IPS DF 4.7 (cell line): ENCODE measurements around the gene CCDC7.
"Not testable (repeated sequence)": the region's sequence is repeated elsewhere in the genome, so short reads cannot be mapped to it uniquely, and the experiment has no call there.

Source experiments
- DNase-seq: peaks from one replicate; pipeline ENCODE4 v3.0.0-alpha.2; 2013; ENCODE audit warnings: low spot score; ENCODE audit errors: extremely low read depth

The CCDC7 gene

DNA sequence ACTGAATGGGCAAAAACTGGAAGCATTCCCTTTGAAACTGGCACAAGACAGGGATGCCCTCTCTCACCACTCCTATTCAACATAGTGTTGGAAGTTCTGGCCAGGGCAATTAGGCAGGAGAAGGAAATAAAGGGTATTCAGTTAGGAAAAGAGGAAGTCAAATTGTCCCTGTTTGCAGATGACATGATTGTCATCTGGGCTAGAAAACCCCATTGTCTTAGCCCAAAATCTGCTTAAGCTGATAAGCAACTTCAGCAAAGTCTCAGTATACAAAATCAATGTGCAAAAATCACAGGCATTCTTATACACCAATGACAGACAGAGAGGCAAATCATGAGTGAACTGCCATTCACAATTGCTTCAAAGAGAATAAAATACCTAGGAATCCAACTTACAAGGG is 116.8 kb downstream of the CCDC7 start:
- DNase-seq: not testable (repeated sequence)

DNA sequence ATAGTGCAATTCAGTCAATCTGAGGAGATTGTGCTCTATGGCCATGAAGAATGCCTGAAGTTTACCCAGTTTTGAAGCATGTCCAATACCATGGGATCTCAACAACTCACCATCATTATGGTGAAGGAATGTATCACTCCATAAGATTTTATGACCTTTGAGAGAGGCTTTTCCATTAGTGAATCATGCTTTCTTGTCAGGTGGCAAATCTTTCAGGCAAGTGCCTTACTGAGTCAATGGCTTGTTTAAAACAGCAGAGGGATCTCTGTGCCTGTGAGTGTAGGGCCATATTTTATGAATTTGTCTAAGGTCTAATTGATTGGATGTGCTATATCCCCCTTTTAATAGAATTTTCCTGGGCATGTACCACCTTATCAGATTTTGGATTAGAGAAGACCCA is 131.5 kb downstream of the CCDC7 start:
- DNase-seq: no peak

DNA sequence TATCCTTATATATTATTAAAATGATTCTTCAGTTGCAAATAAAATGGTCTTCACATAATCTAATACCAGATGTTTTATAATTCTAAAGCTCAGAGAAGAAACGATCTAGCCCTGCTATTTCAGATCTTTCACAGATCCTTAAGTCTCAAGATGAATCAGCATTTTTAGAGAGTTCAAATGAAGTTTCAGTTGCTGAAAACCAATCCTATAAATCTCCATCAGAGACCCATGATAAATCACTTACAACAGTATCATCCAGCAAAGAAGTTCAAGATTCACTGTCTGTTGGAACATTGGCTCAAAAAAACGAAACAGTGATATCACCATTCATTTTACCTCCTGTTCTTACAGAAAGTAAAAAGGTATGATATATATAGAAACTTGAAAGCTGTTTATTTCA is 137.0 kb downstream of the CCDC7 start:
- DNase-seq: no peak

DNA sequence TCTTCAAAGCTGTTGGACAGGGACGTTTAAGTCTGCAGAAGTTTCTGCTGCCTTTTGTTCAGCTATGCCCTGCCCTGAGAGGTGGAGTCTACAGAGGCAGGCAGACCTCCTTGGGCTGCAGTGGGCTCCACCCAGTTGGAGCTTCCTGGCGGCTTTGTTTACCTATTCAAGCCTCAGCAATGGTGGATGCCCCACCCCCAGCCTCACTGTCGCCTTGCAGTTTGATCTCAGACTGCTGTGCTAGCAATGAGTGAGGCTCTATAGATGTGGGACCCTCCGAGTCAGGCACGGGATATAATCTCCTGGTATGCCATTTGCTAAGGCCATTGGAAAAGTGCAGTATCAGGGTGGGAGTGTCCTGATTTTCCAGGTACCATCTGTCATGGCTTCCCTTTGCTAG is 152.1 kb downstream of the CCDC7 start:
- not testable (repeated sequence) for DNase-seq

DNA sequence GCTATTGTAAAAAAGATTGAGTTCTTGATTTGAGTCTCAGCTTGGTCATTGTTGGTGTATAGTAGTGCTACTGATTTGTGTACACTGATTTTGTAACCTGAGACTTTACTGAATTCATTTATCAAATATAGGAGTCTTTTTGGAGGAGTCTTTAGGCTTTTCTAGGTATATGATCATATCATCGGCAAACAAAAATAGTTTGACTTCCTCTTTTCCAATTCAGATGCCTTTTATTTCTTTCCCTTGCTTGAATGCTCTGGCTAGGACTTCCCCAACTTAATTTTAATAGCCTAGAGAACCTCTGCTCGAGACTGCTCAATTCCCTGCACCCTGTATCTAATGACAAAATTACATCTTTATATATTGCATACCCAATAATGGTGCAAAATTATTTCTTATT is 154.4 kb downstream of the CCDC7 start:
- no peak for DNase-seq

DNA sequence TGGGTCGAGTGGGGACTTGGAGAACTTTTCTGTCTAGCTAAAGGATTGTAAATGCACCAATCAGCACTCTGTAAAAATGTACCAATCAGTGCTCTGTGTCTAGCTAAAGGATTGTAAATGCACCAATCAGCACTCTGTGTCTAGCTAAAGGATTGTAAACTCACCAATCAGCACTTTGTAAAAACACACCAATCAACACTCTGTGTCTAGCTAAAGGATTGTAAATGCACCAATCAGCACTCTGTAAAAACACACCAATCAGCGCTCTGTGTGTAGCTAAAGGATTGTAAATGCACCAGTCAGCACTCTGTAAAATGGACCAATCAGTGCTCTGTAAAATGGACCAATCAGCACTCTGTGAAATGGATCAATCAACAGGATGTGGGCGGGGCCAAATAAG is 155.6 kb downstream of the CCDC7 start:
- DNase-seq: not testable (repeated sequence)

DNA sequence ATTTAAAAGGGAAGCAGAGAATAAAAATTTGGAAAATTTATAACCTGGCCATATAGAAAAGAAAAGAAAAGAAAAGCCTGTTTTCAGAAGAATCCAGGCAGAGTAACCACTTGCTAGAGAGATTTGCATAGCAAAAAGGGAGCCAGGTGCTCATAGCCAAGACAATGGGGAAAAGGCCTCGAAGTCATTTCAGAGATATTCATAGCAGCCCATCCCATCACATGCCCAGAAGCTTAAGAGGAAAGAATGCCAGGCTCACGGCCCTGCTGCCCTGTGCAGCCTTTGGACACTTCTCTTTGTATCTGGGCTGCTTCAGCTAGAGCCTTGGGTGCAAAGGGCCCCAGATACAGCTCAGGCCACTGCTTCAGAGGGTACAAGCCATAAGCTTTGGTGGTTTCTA is 159.8 kb downstream of the CCDC7 start:
- DNase-seq: no peak

DNA sequence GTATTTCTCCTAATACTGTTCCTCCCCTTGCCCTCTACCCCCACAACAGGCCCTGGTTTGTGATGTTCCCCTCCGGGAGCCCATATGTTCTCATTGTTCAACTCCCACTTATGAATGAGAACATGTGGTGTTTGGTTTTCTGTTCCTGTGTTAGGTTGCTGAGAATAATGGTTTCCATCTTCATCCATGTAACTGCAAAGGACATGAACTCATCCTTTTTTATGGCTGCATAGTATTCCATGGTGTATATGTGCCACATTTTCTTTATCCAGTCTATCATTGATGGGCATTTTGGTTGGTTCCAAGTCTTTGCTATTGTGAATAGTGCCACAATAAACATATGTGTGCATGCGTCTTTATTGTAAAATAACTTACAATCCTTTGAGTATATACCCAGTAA is 164.6 kb downstream of the CCDC7 start:
- DNase-seq: not testable (repeated sequence)

DNA sequence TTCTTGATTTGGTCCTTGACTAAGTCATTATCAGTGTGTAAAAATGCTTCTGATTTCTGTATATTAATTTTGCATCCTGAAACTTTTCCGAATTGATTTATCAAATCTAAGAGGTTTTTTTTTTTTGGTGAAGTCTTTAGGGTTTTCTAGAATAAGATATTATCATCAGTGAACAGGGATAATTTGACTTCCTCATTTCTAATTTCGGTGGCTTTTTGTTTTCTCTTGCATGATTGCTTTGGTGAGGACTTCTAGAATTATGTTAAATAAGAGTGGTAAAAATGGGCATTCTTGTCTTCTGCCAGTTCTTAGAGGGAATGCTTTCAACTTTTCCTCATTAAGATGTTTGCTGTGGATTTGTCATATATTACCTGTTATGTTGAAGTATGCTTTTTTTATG is 170.5 kb downstream of the CCDC7 start:
- no peak for DNase-seq

DNA sequence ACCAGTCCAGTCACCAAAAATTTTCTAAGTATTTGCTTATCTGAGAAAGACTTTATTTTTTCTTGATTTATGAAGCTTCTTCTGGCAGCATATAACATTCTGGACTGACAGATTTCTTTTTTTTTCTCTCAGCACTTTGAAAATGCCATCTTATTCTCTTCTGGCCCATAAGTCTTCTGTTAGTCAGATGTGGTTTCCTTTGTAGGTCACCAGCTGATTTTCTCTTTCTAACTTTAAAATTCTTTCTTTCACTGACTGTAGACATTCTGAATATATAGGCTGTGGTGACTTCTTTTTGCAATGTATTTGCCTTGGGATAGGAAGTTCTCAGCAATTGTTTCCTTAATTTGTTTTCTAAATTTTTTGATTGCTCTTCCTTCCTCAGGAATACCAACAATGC is 172.5 kb downstream of the CCDC7 start:
- no peak for DNase-seq

DNA sequence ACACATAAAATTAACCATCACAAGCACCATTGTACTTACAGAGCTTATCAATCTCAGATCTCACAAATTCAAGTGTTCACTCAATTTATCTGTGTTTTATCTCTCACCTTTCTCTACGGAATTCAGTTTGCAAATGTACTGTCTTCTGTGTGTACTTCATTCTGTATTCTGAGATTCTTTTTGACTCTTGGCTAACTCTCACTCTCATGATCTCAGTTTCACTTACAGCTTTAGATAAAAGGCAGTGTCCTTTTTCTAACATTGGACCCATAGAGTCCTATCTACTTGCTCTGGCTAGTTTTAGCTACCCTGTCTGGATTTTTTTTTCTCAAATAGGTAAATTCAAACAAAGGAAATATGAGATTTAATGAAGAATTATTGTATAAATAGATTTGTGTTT is 176.0 kb downstream of the CCDC7 start:
- DNase-seq: no peak

DNA sequence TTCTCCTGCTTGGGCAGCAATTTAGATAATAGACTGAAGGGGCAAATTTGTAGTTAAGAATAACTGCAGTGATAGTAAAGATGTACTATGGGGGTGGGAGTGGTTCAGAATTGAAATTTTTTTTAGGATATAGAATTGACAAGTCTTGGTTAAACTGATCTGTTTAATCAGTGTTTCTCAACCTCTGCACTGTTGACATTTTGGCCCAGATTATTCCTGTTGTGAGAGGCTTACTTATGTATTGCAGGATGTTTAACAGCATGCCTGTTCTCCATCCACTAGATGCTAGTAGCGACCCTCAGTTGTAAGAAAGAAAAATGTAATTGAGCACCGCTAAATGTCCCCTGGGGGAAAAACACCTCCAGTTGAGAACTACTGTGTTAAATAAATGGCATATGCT is 176.5 kb downstream of the CCDC7 start:
- DNase-seq: no peak

DNA sequence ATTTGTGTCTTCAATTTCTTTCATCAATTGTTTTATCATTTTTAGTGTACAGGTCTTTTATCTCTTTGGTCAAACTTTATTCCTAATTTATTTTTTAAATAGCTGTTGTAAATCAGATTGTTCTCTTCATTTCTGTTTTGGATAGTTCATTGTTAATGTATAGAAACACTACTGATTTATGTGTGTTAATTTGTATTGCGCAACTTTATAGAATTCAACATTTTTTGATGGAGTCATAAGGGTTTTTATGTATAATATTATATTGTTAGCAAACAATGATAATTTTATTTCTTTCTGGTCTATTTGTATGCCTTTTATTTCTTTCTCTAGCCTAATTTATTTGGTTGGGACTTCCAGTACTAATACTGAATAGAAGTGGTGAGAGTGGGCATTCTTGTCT is 181.2 kb downstream of the CCDC7 start:
- DNase-seq: no peak

DNA sequence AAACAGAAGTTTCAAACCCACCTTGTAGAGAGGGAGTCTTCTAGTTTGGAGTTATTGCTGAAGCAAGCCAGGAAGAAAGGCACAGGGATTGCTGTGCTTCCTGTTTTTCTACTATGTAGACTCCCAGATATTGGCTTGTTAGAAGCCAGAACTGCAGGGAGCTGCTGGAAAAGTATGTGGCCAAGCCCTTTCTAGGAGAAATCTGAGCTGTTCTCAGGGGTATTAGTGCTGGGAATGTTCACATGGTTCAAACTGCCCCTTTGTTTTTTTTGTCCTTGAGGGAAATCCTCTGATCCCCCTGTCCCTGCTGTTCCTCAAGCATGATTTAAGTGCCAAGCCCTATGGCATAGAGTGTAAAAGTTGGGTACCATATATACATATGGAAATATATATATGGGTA is 184.0 kb downstream of the CCDC7 start:
- no peak for DNase-seq

DNA sequence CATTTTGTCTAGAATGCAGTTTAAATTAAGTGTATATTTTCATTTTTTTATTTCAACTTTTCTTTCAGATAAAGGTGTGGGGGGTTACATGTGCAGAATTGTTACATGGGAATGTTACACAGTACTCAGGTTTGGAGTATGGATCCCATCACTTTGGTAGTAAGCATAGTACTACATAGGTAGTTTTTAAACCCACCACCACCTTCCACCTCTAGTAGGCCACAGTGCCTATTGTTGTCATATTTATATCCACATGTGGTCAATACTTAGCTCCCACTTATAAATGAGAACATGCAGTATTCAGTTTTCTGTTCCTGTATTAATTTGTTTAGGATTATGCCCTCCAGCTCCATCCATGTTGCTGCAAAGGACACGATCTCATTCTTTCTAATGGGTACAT is 200.6 kb downstream of the CCDC7 start:
- DNase-seq: no peak

DNA sequence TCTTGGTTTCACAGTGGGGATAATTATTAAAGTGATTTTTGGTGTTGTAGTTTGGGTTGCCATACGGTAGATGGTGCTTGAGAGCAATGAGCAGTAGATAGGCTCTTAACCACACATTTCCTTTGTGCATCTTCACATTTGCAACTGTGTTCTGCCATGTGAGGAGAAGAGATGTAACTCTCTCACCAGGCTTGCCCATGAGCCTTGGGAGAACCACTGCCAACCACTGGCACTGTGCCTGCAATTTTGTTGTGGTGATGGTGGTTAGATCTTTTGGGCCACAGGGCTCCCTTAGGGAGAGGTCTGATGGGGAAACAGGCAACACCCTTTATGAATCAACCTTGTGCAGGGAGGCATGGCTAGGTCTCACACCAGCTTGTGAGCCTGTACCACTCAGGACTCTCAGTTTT is 204.3 kb downstream of the CCDC7 start:
- no peak for DNase-seq

DNA sequence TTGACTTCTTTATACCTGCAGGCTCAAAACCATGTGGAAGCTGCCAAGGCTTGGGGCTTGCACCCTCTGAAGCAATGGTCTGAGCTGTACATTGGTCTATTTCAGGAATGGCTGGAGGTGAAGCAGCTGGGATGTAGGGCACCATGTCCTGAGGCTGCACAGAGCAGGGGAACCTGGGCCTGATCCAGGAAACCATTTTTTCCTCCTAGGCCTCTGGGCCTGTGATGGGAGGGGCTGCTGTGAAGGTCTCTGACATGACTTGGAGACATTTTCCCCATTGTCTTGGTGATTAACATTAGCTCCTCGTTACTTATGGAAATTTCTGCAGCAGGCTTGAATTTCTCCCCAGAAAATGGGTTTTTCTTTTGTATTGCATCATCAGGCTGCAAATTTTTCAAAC is 211.5 kb downstream of the CCDC7 start:
- not testable (repeated sequence) for DNase-seq

DNA sequence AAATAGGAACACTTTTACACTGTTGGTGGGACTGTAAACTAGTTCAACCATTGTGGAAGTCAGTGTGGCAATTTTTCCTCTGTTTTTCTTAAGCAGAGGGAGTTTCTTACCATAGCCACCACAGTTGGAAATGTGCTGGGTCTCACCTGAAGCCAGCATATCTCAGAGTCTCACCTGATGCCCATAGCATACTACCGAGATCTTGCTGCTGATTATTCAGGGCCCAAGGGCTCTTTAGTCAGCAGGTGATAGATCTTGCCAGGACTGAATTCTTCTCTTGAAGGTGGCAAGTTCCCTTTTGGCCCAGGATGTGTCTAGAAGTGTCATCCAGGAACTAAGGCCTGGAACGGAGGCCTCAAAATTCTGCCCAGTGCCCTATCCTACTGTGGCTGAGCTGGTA is 215.4 kb downstream of the CCDC7 start:
- DNase-seq: no peak

DNA sequence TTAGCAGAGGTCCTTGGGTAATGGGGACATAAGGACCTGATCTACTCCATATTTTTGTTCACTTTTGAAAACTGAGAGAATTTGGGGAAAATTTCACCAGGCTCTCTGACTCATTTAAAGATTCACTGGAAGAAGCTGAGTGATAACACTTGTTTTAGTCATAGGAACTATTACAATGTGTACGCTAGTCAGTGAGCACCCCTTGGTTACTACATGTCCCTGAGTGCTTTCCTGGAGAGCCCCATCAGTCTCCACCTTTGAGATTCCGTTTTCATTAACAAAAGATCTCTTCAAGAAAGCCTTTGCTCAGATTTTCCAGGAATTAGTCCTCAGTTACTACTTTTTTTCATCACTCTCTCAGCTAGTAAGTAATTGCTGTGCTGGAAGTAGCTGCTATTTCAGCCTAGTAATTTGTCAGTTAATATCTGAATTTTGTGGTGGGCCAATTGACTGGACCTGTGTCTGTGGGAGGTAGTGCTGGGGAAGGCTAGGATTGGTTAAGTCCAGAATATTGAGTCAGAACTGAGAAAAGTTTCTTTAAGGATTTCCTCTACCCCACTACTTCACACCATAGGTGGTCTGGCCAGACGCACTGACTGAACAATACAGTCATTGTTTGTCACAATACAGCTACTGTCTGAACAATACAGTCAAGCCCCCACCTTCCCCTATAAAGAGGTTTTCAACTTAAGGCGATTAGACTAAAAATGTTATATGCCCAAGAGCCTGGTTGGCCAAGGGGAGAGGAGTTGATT is 235.0 kb downstream of the CCDC7 start:
- no peak for DNase-seq

DNA sequence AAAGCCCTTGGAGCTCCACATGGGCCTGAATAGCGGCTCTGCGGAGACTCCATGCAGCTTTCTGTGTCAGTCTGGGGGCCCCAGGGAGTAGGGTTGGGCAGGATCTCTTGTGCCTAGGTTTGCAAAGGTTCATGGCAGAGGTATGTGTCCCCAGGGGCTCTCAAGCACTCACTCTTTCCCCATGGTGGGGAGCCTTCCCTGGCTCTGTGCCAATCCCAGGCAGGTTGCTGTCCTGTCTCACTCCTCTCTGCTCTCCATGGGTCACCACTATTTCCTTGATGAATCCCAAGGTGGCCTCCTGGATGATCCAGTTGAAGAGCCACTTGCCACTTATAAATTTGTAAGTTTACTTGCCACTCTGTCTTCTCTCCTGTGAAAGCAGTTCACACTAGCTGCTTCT is 238.4 kb downstream of the CCDC7 start:
- no peak for DNase-seq

DNA sequence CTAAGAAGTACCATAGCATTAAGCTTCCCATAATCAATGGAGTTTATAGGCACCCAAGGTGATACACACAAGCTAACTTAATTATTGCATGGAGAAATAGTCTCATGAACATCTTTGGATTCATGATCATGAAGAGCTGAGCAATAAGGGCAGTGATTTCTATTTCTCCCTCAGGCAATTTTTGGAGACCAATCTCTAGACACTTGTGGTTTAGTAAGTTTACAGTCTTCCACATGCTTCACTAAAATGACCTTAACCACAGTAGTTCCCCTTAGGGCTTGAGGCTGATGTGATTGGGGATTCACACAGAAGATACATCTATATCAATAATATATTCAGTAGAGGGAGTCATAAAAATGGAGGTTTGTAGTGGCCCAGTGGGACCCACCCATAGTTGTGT is 241.2 kb downstream of the CCDC7 start:
- no peak for DNase-seq

DNA sequence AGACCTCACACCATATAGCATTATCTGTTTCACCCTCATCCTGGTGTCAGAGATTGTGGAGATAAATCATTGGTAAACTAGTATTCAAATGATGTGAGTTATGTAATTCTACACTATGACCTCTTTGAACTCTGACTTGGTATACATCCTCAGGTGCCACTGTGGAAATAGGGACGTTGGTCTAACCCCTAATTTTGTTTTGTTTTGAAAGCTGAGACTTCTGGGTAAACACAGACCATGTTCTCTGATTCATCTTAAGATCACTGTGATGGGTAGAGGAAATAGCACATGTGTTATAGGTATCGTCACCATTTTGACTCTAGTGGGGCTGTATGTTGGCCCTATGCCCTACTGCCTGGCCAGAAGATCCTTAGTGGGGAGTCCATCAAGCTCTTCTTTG is 241.6 kb downstream of the CCDC7 start:
- DNase-seq: no peak

DNA sequence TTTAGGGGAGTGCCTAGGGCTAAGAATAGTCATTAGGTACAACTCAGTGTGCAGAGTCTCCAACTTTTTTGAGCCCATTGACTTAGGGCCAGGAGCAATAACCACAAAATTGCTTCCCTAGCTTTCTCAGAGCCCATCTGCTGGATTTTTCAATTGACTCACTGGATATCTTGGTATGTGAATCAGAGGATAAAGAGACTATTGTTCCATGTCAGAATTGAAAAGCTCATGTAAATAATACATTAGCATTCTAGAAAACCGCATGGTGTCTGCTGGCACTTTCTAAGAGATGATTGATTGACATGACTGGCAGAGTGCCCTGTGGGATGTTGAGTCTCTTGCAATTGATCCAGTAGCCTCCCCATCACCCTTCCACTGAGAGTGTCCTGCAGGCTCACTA is 246.2 kb downstream of the CCDC7 start:
- DNase-seq: no peak

DNA sequence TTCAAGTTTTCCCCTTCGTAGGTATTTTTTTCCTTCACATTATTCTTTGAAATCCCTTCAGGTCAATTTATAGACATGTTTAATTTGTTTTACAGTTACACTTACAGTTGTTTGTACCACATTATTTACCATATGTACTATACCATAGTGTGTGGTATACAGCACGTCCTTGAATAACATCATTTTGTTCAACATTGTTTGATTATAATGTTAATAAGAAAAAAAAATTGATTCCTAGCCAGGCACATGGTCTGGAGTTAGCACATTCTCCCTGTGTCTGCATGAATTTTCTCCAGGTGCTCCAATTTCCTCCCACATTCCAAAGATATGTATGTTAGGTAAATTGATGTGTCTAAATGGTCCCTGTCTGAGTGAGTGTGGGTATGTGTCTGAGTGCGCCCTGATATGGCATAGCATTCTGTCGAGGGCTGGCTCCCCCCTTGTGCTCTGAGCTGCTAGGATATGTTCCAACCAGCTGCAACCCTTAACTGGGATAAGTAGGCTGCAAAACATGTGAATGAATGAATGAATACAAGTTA is 247.6 kb downstream of the CCDC7 start:
- no peak for DNase-seq
